ENCODE measurements around the gene KLC1. TPM values are rescaled to one million over a fixed set of nuclear protein-coding genes. Genes with fewer than 3 reads are reported as not detected.

Gene KLC1
- total and polyA plus RNA-seq, 2 of the 8 experiments (the other 6 are each of a cell fraction or from before 2014, with no cell fraction given) = 84.6 to 134 TPM

- TF ChIP-seq RAD21 (IDR thresholded peaks at IDR 0.05 in 1 of 2, conservative IDR thresholded peaks at IDR 0.05 in 1 of 2; ENCODE audit: low read depth in 2 of 2, low read length in 2 of 2) (no peak), SP2 (IDR thresholded peaks at IDR 0.05; ENCODE audit: low read length) (no peak)
Observed at GRCh38 chr14:103731916-103732867, 103.2 kb downstream of the KLC1 start (continued).
